ENCODE measurements around the gene SYTL5.
"Not testable (repeated sequence)": the region's sequence is repeated elsewhere in the genome, so short reads cannot be mapped to it uniquely, and the experiment has no call there.

SYTL5 gene

DNA sequence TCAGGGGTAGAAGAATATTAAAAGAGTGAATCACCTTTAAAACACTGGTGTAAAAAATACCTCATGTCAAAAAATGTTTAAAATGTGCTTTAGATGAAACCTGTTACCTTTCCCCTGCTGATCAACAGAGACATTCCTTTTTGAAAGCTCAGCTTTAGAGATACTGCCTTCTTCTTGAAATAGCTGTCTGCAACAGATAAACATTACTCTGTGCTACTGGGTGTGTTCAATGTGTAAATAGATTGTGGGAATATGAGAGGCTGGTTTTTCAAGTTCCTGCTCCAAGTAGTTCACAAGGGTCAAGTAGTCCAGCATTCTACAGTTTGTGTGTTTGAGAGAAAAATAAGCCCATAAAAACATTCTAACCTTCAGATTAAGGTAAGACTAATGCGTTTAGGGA lies at the start of gene SYTL5:
Gene SYTL5, plus strand, starts transcription at position 263 of the 400 bp plus-strand sequence. CDS start 27,337 bp downstream, outside the sequence.
- DNase-seq (ENCODE audit: low read depth in 2 of 2, low spot score in 1 of 2), result no peak

DNA sequence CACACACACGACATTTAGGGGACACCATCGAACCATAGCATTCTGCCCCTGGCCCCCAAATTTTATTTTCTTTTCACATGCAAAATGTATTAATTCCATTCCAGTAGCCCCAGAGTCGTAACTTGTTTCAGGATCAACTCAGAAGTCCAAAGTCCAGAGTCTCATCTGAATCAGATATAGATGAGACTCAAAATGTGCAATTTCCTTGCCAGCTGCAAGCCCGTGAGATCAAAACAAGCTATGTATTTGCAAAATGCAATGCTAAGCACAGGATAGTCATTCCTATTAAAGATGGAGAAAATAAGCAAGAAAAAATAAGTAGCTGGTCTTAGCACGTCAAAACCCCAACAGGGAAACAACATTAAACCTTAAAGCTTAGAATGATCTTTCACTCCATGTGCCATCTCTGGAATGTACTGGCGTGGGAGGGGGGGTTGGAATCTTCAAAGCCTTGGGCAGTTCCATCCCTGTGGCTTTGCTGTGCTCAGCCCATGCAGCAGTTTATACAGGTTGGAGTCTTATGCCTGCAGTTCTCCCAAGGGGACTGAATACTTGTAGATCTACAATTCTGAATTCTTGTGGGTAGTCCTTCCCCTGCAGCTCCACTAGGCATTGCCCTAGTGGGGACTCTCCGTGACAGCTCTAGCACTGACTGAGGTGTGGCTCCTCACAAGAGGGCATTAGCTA lies 47.7 kb upstream of the SYTL5 start:
- DNase-seq (ENCODE audit: low read depth in 2 of 2, low spot score in 1 of 2), result no peak

GRCh38 chrX:37959212-37960021 lies 46.9 kb upstream of the SYTL5 start:
- no peak for DNase-seq (ENCODE audit: low read depth in 2 of 2, low spot score in 1 of 2)

DNA sequence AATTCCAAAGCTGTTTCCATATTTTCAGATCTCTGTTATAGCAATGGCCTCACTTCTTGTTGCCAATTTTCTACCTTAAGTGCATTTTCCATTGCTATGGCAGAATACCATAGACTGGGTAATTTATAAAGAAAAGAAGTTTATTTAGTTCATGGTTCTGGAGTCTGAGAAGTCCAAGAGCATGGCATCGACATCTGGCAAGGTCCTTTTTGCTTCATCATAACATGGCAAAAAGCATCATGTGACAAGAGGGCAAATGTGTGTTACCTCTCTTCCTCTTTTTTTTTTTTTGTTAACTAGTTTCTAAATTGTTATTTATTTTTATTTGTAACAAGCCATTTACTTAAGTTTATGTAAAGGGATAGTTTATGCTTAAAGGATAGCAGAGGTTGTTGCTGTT lies 45.2 kb upstream of the SYTL5 start:
- no peak for DNase-seq (ENCODE audit: low read depth in 2 of 2, low spot score in 1 of 2)

DNA sequence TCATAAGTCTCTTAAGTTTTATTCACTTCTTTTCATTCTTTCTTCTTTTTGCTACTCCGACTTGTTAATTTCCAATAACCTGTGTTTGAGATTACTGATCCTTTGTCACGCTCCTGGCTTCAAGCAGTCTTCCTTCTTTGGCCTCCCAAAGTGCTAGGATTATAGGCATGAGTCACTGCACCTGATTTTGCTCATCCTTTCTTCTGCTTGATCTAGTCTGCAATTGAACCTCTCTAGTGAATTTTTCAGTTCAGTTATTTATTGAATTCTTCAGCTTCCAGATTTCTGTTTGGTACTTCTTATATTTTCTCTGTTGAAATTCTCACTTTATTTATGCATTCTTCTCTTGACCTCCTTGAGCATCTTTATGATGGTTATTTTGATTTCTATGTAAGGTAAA lies 38.6 kb upstream of the SYTL5 start:
- no peak for DNase-seq (ENCODE audit: low read depth in 2 of 2, low spot score in 1 of 2)

DNA sequence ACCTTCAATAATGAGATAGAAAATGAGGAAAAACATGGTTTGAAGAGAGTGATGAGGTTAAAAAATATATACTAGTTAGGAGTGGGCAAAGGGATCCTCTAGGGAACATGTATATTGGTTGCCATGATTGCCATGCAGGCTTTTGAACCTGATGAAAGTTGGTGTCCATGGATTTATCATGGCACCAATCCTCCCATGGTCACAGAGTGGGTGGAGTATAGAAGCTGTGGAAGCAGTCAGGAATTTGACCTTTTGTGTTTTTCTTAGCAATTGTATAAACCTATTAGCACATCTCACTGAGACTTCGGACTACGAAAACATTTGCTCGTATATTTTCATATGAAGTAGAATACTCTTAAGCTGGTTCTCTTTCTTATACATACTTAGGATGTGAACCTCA lies 30.9 kb upstream of the SYTL5 start:
- DNase-seq (ENCODE audit: low read depth in 2 of 2, low spot score in 1 of 2), result no peak

DNA sequence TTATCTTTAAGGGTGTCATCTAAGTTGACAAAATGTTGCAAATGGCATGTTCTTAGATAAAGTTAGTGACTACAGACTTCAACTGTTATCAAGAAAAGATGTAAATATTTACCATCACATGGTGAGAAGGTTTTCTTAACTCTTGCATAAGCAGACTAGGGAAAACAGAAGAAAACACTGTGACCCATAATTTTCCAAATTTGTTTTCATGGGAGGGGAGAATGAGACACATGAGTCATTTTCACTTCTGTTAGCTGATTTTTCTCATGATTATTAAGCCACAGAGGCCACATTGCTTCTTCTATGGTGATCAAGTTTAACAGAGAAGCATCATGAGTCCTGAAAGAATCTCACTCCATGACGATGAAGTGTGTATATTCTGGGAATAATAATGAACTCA lies 30.2 kb upstream of the SYTL5 start:
- DNase-seq (ENCODE audit: low read depth in 2 of 2, low spot score in 1 of 2), result no peak

- DNase-seq (ENCODE audit: low read depth in 2 of 2, low spot score in 1 of 2), result no peak
Measured at GRCh38 chrX:37984880-37985279, 21.5 kb upstream of the SYTL5 start.

GRCh38 chrX:37986893-37987292 lies 19.5 kb upstream of the SYTL5 start:
- DNase-seq (ENCODE audit: low read depth in 2 of 2, low spot score in 1 of 2), result no peak

- no peak for DNase-seq (ENCODE audit: low read depth in 2 of 2, low spot score in 1 of 2)
Measured at GRCh38 chrX:37989304-37989703, 17.0 kb upstream of the SYTL5 start.

- not testable (repeated sequence) for DNase-seq (ENCODE audit: low read depth in 2 of 2, low spot score in 1 of 2)
Measured at GRCh38 chrX:37991303-37991702, 15.1 kb upstream of the SYTL5 start.

- no peak for DNase-seq (ENCODE audit: low read depth in 2 of 2, low spot score in 1 of 2)
Measured at GRCh38 chrX:37993176-37993575, 13.2 kb upstream of the SYTL5 start.

DNA sequence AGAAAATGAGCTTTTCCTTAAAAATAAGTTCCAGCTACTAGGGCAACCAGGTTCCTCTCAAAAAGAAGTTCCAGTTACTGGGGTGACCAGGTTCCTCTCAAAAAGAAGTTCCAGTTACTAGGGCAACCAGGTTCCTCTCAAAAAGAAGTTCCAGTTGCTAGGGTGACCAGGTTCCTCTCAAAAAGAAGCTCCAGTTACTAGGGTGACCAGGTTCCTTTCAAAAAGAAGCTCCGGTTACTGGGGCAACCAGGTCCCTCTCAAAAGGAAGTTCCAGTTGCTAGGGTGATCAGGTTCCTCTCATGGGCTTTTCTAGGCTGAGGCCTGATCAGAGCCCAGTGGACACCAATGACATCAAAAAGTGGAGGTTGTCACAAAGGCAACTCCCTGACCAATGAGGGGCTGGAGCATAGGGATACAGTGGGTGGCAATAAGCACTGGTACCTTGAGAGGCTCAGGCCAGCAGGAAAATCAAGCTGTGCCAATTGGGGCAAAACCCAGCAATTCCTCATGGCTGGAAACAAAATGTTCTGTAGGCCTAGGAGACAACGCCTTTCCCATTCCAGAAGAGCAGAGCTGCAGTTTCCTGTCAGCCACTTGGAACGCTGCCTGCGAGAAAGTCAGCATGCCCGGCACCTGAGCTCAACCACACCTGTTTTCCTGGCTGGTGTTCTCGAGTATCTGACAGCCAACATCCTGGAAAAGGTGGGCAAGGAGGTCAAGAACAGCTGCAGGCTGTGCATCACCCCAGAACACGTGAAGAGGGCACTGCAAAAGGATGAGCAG lies 12.3 kb upstream of the SYTL5 start:
- no peak for DNase-seq (ENCODE audit: low read depth in 2 of 2, low spot score in 1 of 2)

DNA sequence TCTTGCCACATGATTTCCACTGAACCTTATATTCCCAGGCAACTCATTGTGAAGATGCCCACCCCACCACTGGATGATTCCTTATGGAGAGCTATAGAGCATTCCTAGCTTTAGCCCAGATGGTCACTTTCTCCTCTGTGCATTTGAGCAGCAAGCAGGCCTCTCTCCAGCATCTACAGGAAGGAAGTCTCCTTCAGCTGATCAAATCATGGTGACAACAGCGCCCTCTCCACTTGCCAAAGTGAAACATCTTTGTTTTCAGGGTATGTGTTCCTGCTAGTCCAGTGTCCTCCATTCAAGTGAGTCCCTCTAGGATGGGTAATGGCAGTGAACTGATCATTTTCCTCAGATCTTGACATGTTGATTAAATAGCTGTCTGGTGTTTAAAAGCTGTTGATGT lies 10.9 kb upstream of the SYTL5 start:
- no peak for DNase-seq (ENCODE audit: low read depth in 2 of 2, low spot score in 1 of 2)

DNA sequence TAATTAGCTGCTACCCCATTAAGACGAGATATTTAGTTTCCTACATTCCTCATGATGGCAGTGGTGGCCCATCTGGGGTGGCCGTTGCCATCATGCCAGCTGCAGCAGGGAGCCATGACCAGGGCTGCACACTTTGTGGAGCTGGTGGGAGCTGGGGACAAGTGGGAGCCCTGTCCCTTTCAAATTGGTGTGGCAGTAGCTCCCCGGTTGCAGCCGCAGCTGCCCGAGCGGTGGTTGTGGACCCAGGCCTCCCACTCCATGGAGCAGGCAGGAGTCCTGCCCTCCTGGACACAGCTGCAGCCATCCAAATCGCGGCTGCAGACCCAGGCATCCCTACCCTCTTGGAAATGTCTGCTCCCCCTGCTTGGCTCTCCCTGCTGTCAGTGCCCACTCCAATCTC lies 9.3 kb upstream of the SYTL5 start:
- DNase-seq (ENCODE audit: low read depth in 2 of 2, low spot score in 1 of 2), result no peak

- no peak for DNase-seq (ENCODE audit: low read depth in 2 of 2, low spot score in 1 of 2)
Measured at GRCh38 chrX:37998586-37999262, 7.6 kb upstream of the SYTL5 start.

GRCh38 chrX:38000706-38001105 lies 5.6 kb upstream of the SYTL5 start:
- DNase-seq (ENCODE audit: low read depth in 2 of 2, low spot score in 1 of 2), result no peak

DNA sequence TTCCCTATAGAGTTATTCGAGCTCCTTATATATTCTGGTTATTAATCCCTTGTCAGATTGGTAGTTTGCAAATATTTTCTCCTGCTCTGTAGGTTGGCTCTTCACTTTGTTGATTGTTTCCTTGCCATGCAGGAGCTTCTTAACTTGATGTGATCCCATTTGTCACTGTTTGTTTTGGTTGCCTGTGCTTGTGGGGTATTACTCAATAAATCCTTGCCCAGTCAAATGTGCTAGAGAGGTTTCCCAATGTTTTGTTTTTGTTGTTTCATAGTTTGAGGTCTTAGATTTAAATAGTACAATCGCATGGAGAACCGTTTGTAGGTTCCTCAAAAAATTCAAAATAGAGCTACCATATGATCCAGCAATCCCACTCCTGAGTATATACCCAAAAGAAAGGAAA lies 2.3 kb upstream of the SYTL5 start:
- DNase-seq (ENCODE audit: low read depth in 2 of 2, low spot score in 1 of 2), result no peak

- no peak for DNase-seq (ENCODE audit: low read depth in 2 of 2, low spot score in 1 of 2)
Measured at GRCh38 chrX:38006778-38007177, 425 bp downstream of the SYTL5 start.

- no peak for DNase-seq (ENCODE audit: low read depth in 2 of 2, low spot score in 1 of 2)
Measured at GRCh38 chrX:38008658-38009057, 2.3 kb downstream of the SYTL5 start.

- DNase-seq (ENCODE audit: low read depth in 2 of 2, low spot score in 1 of 2), result no peak
Measured at GRCh38 chrX:38009641-38010040, 3.3 kb downstream of the SYTL5 start.

Data from stimulated activated CD8-positive, alpha-beta memory T cell treated with anti-CD3 and anti-CD28 coated beads, Interleukin-4, amount 100 ng/mL, for 1 hour (primary cell).